DMS53 (cell line): ENCODE data around the gene KCTD15.

Experiments used
- DNase-seq: peaks from one replicate; lab custom pipeline; 2025; lab: John Stamatoyannopoulos, UW

KCTD15 gene

DNA sequence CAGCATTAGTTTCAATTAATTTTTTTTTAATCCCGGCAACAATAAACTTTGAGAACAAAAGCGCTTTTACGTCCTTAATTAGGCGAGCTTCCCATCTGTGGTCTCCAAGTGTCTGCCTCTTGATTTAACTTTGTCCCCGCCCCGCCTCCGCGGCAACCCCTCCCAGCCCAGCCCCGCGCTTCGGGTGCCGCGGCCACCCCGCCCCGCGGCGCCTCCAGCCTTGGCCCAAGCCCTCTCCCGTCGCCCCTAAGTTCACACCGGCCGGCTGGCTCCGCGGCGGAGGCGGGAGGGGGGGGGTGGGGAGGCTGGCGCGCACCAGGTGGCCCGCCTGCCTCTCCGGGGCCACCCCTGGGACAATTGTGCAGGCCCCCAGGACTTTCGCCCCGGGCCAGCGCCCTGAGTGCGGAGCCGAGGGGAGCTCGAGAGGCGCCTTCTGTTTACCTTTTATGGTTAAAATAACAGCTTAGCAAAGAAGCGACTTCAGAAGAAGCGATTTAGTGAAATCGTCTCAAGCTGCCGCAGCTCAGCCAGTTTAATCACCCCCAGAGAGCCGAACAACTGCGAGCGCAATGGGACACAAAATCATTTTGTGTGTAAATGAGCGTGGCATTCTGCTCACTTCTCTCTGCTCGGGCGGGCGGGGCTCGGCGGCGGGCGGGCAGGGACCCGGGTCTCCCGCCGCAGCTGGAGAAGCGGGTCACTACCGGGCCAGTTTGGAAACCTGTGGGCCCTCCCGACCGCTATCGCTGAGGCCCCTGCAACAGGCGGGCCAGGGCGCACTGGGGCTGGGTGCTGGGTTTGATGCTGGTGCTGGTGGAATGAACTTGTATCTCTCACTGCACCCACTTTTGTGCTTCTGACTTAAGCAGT, 1.4 kb downstream of the KCTD15 start:
- DNase-seq = no peak

DNA sequence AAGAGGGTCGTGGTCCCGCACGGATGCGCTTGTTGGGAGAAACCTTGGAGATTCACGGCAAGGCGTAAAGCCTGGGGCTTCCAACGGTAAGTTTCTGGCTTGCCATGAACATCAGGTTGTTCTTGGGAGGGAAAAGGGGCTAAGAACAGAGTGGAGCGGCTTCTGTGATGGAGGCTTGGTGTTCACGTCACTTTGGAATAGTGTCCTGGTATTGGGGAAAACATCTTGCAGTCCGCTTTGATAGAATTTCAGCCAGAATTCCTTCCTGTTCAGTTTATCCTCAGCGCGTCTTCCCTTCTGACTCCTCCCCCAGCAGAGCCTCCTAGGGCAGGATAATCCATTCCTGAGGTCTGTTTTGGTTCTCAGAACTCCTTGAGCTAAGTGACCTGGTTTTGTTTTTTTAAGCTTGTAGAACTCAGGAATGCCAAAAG, 2.0 kb downstream of the KCTD15 start:
- no peak for DNase-seq

DNA sequence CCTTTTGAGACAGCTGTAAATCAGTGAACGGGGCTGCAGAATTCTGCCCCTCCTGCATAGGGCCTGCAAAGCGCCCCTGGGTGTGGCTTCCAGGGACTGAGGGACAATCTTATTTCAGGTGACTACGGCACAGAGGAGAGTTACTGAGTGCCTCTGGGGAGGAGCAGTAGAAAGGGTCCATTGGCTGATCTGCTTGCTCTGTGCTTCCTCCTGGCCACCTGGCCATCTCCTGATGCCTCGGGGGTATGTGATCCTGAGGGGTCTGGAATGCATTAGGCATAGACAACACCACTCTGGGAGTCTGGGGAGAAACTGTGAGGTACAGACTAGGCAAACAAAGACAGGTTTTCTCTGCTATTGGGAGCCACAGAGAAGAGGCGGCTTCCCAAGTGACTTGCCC, 2.8 kb downstream of the KCTD15 start:
- no peak for DNase-seq

DNA sequence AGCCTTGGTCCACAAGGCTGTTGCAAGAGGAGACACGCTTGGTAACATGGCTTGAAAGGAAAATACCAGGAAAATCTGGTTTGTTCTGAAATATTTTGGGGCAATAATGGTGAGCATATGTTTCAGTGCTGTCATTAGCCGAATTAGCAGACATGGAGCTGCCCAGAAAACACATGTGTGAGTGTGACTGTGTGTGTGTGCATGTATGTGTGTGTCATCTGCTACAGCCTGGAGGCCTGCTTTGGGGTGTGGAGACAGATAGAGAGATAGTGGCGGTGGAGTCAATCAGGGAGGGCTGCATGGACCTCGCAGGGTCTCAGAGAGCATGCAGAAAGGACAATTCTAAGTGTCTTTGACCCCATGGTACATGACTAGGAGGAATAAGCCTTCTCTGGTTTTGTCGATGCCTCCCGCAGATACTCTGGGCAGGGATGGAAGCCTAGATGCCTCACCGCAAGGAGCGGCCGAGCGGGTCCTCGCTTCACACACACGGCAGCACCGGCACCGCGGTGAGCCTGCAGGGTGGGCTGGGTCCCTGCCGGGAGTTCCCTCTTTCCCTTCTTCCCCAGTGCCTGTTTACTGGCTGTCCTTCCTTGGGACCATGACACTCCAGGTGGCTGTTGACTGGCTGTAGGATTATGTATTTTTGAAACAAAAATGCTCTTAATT, 3.5 kb downstream of the KCTD15 start:
- no peak for DNase-seq

DNA sequence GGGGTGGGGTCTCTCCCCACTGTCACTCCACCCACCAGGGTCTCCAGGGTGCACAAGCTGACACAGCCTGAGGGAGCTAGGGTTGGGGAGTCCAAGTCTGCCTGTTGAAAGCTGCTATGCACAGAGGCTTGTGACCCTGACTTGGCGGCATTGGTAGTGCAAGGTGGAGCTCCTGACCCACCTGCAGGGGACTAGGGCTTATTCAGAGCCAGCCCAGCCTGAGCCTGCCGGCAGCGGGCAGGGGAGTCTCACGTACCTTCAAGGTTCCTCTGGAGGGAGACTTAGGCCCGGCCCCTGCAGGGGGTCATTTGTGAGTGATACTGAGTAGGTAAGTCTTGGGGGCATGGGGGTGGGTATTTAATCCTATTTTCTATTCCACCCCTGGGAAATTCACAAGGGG, 4.7 kb downstream of the KCTD15 start:
- DNase-seq = no peak

DNA sequence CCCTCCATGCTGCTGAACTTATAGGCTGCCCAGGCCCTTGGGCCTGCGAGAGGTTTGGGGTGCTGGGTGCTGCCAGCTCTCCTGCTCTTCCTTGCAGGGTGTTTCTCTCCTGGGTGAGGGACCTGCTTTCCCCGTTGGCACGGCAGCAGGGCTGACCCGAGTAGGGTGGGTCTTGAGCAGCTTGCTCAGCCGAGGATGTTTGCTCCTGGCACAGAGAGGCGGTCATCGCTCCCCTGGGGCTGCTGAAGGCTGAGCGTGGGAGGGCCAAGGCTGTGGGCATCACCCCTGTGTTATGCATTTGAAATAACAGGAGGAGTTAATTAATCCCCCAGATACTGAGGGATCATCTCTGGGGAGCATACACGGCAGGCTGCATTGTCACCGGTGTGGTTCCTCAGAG, 5.3 kb downstream of the KCTD15 start:
- DNase-seq = no peak

DNA sequence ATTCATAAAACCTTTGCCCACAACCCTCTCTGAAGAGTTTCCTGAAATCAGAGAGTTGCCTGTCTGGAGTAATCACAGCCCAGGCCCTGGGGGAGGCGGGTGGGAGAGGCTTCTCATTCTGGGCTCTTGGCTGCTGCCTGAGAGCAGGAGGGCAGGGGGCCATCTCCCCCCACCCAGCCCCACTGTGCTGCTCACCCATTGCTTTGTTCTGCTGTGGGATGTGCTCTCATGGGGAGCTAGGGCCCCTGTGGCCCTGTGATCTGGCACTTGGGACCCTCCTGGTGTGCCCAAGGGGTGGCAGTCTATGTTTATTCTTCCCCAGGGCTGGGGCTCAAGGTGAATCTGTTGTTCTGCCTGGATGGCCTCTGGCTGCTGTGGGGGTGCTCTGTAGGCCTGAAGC, 6.1 kb downstream of the KCTD15 start:
- no peak for DNase-seq

DNA sequence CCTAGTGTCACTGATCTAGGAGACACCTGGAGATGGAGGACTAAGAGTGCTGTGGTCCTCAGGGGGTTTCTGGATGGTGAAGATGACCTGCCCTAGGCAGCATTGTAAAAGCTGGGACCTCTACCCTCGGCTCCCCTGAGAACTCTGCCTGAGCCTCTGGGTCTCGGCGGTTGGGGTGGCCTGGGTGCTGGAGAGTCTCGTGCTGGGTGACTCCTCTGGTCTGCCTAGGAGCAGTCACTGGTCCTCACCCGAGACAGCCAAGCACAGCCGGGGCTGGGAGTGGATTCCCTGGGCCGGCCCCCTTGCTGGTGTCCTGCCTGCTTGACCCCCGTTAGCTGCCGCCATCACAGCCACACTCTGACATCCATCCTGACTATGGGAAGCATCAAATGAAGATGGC, 6.7 kb downstream of the KCTD15 start:
- DNase-seq = no peak

DNA sequence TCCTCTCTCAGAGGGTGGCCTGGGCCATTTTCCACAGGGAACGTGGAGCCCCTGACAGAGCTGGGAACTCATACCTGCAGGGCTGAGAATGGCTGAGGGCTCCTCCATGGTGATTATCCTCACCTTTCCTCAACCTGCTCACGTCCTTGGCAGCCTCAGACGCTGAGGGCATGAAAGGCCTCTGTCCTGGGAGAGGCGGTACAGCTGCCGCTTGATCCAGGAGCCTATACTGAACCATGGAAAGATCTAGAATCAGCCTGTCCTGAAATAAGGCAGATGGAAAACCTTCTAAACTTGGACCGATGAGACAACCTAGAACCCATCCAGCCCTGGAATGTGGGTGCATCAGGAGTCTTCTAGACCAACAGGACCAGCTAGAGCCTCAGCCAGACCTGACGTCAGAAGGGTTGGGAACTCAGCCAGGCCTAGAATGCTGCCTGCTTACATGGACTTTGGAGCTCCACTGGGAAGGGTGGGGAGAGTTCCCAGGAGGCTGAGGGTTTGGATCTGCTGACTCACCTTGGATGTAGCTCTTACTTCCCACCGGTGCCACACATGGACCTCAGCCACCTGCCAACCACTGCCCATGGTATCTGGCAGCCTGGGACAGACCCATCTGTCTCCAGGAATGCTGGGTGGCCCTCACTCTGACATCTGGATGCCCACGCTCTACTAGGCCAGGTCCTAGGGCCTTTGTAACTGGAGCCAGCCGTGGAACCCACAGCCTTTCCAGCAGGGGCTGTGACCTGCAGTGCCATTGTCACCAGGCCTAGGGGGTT, 7.5 kb downstream of the KCTD15 start:
- no peak for DNase-seq

DNA sequence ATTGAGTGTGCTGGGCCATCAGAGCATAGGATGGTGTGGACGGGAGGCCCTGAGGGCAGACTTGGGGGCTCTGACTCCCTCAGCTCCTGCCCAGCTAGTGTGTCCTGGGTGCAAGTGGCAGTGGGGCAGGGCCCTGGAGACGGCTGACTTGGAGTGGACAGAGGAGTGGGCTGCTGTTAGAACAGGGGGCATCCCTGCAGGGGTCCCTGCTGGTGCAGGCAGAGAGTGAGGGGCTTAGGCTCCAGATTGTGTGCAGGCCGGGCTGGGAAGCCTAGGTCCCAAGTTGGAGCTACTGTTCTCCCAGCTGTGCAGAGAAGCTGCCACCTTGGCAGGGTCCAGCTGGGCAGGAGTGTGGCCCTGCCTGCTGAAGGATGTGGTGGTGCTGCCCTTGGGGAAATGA, 8.6 kb downstream of the KCTD15 start:
- no peak for DNase-seq

DNA sequence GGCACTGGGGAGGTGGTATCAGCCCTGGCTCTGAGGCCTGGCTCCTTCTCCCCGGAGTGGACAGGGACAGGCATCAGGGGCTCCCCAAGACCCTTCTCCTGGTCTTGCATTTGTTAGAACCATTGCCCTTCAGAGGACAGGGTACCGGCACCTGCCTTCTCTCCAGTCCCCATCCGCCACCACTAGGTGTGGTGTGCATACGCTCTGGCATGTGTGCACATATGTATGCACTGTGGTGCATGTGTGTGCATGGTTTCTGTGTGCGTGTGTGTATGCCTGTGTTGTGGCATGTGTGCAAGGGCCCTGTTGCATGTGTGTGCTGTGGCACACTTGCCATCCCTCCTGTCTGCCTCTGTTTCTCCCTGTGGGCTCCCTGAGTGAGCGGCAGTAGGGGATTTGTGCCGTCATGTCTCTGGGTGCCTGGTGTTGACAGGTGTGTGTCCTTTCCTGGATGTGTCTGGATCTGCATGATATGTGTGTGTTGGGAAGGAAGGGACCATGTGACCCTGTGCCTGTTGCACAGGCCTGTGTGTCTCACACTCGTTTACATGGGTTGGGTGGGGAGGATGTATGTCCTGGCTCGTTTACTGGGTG, 9.3 kb downstream of the KCTD15 start:
- no peak for DNase-seq

DNA sequence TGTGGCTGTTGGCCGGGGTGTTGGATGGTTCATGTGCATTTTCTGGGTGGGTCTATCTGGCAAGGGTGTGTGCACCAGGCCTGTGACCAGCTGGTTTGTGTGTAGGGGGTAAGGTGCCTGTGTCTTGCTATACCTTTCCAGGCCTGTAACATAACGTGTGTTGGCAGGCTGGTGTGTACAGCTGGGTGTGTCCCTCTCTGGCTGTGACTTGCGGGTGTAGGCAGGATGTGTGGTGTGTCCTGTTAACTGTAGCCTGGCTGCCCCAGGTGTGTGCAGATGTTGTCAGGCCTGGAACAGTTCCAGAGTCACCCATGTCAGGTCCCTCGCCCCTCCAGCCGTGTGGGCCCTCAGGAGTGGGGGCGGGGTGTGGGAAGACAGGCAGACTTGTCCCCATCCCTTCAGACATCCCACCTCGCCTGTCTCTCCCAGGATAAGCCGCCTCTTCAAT, 9.8 kb downstream of the KCTD15 start:
- DNase-seq = no peak

DNA sequence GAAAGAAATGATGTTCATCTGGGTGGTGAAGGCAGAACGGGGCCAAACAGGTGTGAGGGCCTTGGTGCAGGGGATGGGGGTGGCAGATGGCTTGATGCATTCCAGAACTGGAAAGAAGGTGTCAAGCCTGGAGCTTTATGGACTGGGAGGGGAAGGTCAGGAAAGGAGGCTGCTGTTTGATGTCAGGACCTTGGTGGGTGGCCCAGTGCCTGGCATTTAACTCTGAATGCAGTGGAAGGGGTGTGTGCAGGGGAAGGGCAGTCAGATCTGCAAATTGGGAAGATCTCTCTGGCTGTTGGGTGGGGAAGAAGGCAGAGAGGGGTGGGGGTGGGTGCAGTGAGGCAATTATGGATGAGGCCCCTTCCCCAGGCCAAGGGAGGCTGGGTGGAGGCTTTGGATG, 11.7 kb downstream of the KCTD15 start:
- no peak for DNase-seq

DNA sequence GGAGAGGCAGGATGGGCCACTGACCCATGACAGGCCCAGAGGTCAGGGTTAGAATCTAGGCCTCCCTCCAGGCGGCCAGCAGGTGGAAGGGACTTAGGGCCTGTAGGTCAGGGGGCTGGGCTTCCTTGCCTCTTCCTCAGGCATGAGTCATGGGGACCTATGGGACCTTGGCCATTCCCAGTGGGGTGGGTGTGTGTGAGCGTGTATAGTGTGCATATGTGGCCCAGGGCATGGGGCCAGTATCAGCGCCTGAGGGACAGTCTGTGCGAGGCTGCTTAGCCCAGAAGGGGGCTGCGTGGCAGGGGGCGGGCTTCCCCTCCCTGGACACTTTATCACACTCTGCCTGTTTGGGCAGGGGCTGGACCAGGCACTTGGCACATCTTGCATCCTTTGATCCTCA, 13.3 kb downstream of the KCTD15 start:
- no peak for DNase-seq

DNA sequence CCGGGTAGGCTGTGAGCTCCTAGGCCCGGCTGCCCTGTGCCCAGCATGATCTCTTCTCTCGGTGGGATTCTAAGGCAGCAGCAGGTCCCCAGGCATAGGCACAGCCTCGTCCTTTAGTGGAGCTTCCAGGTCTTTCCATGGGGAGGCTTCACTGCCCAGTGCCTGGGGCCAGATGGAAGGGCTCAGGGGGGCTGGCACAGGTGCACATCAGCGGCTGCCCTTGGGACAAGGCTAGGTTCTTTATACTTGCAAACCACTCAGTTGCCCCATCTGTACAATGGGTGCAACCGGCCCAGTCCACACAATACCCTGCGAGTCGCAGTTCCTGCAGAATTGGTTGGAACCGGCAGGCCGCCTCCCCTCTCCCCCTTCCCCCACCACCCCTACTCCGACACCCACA, 14.2 kb downstream of the KCTD15 start:
- no peak for DNase-seq

DNA sequence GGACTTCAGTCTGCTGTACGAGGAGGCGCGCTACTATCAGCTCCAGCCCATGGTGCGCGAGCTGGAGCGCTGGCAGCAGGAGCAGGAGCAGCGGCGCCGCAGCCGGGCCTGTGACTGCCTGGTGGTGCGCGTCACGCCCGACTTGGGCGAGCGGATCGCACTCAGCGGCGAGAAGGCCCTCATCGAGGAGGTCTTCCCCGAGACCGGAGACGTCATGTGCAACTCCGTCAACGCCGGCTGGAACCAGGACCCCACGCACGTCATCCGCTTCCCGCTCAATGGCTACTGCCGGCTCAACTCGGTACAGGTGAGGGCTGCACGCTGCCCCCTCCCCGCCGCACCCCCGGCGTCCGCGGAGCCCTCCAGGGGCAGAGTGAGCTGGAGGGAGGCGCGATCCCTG, 14.6 kb downstream of the KCTD15 start:
- DNase-seq = no peak

DNA sequence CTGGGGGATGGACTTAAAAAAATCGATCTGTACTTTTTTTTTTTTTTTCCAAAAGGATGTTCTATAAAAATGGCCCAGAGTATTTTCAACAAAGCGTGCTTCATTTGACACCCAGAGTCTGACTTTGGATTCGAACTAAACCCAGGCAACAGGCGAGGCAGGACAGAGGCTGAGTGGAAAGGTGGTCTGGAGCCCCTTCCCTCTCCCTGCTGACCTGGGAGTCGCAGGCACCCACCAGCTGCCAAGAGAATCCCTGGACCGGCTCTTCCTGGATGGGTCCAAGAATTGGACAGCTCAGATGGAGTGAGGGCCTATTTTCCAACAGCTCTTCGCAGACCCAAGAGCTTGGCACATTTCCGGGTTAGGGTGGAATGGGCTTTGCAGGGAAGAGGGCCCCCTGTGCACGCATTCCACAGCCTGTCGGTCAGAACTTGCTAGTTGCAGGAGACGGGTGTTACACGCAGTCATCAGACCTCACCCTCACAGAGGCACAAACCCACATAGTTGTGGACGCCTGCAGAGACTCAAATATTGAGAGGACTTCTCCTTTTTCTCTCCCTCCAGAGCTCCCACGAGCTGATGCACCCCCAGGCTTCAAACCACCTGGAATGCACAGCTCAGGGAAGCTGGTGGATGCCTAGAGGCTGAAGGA, 15.2 kb downstream of the KCTD15 start:
- DNase-seq = no peak

DNA sequence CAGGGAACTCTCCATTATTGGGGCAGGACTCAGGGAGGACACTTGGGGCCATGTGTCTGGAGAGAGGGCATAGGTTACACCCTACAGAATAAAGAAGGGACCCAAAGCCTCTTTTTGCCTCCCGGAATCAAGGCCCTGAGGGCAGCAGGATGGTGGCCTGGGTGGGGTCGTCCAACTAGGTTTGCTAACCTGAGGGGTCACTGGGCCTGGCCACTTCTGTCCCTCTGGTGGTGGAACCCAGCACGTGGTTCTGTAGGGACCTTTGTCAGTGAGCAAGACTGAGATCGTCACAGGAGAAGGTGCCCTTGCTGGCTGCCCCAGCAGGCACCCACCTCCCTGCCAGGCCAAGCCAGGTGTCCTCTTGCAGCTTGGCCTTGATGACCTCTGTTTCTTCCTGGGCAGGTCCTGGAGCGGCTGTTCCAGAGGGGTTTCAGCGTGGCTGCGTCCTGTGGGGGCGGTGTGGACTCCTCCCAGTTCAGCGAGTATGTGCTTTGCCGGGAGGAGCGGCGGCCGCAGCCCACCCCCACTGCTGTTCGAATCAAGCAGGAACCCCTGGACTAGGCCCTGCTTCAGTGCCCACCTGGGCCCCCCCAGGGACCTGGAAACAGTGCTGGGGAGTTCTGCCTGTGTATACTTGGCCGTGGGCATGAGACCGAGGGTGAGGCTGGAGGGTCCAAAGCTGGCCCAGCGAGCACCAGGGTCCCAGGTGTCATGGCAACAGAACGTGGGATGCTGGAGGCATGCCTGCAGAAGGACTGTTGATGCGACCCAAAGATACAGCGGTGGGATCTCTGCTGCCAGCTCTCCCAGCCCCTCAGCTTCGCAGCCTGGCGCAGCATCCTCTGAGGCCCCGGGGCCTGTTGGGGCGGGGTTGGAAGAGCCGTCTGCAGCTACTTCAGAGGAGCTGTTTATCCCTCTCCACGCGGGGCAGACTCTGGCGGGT, 16.0 kb downstream of the KCTD15 start:
- no peak for DNase-seq

DNA sequence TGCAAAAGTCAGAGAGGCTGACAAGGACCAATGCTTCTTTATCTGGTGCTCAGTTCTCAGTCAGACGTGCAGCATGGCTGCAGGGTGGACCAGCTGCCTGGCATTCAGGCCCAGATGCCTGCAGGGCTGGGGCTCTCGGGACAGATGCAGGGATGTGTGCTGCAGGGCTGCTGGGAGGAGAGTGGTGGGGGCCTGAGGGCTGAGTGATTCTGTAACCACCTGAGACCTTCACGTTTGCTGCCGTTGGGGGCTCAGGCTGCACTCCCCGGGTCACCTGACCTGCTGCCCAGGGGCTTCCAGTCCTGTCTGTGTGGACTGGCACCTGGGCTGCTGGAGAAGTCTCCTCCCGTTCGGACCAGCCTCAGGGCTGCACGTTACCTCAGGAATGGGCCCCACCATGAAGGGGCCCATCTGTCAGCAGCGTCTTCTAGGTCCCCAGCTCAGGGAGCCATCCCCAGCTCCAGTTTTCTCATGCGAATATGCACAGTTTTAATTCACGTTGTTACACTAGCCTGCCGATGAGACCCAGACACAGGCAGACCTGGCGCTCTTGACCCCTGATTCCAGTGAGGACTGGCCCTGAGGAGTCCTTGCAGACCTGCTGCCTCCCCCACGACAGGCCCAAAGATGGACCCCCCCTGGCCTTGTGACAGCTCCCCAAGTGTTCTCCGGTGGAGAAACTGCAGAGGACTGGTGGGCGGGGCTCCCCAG, 16.9 kb downstream of the KCTD15 start:
- no peak for DNase-seq
